ENCODE data around the gene BLACAT1.

Gene BLACAT1

DNA sequence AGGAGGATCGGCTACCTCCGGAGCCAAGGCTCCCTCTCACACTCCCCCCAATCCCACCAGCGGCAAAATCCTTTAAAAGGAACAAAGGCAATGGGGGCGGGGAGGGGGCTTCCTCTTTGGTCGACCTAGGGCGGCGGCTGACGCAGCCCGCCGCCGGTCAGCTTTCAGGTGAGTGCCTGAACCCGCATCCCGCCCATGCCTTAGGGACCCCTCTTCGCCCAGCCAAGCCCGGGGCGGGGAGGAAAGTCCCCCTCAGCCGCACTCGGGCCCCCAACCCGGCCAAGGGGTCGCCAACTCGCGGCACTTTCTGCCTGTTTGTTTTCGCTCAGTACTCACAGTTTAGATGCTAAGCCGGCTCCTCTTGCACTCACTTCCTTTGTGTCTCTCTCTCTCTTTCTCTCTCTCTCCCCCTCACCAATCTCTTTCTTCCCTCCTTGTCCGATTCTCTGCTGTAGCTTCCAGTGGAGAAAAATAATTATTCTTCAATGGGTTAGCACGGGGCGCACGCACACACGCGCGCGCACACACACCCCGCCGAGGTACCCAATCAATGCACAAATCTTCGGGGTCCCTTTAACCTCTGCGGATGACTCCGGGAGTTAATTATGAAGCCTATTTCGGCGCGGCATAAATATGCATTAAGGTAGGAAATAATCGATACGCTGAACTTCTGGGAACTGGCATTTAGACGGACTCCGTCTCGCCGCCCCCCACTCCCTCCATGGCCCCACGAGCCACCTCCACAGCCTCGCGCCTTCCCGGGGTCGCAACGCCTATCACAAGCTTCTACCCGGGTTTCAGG is at the start of gene BLACAT1:
BLACAT1 (minus strand) TSS at position 465 of the 802 bp plus-strand sequence.
- H3K4me3 ChIP-seq (ENCODE audit: low read depth, low read length) = no peak within 1 kb of the TSS
- TF ChIP-seq, protein P1, sequence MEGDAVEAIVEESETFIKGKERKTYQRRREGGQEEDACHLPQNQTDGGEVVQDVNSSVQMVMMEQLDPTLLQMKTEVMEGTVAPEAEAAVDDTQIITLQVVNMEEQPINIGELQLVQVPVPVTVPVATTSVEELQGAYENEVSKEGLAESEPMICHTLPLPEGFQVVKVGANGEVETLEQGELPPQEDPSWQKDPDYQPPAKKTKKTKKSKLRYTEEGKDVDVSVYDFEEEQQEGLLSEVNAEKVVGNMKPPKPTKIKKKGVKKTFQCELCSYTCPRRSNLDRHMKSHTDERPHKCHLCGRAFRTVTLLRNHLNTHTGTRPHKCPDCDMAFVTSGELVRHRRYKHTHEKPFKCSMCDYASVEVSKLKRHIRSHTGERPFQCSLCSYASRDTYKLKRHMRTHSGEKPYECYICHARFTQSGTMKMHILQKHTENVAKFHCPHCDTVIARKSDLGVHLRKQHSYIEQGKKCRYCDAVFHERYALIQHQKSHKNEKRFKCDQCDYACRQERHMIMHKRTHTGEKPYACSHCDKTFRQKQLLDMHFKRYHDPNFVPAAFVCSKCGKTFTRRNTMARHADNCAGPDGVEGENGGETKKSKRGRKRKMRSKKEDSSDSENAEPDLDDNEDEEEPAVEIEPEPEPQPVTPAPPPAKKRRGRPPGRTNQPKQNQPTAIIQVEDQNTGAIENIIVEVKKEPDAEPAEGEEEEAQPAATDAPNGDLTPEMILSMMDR (IDR thresholded peaks at IDR 0.05; ENCODE audit: borderline replicate concordance, insufficient read depth, low read depth, low read length) = no peak

DNA sequence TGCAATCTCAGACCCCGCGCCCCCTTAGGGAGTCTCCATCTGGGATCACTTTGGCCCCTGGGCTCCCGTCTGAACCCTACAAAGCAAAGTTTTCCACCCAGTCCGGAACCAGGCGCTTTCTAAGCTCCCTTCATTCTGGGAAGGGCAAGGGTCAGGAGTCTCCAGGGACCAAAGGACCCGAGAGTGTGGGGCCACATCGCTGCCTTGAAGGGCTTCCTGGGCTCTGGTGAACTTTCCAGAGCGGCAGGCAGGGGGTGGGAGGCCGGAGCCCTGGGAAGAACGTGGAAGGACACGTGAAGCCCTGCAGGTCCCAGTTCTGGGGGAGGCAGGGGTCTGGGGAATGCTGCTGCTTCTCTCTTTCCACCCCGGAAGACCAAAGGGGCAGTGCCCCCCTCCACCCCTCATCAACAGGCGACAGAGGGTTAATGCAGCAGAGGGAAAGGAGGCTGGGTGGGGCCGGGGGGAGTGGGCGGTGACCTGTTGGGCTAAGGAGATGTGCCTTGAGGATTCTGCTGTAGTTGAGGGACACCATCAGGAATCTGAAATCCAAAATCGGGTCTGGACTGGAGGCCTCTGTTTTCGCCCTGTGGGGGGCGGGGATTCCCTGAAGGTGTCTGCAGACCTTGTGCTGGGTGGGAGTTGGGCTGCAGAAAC is 49.4 kb upstream of the BLACAT1 start:
- TF ChIP-seq, protein P1 (IDR thresholded peaks at IDR 0.05; ENCODE audit: borderline replicate concordance, insufficient read depth, low read depth, low read length) = no peak
- H3K4me3 ChIP-seq (ENCODE audit: low read depth, low read length) = no peak overlapping the region

DNA sequence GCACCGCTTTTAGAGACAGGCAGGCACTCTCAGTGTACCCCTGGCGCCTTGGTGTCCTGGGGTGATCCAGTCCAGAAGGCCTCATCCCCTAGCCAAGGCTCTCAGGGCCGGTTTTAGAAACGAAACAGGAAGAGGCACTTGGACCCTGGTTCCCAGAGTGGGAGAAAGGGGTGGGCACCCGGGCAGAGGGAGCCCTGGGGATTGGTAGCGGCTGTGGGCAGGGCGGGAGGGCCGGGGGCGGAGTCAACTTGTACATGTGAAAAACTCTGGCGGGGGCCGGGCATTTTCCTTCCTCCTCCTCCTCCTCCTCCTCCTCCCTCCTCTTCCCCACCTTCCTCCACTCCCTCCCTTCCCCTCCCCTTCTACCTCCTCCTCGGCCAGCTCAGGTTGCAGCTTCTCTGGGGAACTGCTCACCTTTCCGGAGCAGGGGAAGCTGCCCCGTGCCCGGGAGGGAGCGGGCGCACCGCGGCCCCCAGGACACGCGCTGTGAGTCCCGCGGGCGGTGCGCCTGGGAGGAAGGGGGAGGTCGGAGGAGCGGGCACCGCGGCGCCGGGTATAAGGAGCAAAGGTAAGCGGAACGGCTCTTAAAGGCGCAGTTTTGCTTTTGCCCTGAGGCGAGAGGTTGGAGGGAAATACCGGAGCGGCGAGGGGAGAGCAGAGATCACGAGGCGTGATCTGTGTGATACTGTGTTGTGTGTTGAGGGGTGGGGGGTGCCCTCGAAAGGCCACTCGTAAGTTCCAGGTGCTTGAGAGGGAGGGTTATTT is 48.6 kb upstream of the BLACAT1 start, which contains the start of gene CDK18:
CDK18 (plus strand) TSS at position 359 of the 765 bp plus-strand sequence. CDS start 18,499 bp downstream, outside the sequence.
- H3K4me3 ChIP-seq (ENCODE audit: low read depth, low read length) = no peak within 1 kb of the TSS
- TF ChIP-seq, protein P1 (IDR thresholded peaks at IDR 0.05; ENCODE audit: borderline replicate concordance, insufficient read depth, low read depth, low read length) = no peak

DNA sequence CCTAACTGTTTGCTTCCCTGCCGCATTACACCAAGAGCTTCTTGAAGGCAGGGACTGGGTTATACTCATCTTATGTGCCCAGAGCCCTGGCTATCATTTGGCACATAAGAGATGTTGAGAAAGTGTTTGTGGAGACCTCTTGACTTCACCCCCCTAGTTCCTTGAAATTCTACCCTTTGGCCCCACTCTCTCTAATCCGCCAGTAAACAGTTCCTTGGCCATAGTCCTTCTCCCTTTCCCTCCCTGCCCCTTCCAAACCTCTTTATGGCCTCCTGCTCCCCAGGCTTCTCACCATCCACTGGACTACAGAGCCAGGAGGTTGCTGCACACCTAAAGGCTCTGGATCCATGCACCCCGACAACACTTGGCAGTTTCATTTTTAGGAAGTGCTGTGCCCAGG is 47.1 kb upstream of the BLACAT1 start:
- no peak overlapping the region for H3K4me3 ChIP-seq (ENCODE audit: low read depth, low read length)
- TF ChIP-seq, protein P1 (IDR thresholded peaks at IDR 0.05; ENCODE audit: borderline replicate concordance, insufficient read depth, low read depth, low read length) = no peak

DNA sequence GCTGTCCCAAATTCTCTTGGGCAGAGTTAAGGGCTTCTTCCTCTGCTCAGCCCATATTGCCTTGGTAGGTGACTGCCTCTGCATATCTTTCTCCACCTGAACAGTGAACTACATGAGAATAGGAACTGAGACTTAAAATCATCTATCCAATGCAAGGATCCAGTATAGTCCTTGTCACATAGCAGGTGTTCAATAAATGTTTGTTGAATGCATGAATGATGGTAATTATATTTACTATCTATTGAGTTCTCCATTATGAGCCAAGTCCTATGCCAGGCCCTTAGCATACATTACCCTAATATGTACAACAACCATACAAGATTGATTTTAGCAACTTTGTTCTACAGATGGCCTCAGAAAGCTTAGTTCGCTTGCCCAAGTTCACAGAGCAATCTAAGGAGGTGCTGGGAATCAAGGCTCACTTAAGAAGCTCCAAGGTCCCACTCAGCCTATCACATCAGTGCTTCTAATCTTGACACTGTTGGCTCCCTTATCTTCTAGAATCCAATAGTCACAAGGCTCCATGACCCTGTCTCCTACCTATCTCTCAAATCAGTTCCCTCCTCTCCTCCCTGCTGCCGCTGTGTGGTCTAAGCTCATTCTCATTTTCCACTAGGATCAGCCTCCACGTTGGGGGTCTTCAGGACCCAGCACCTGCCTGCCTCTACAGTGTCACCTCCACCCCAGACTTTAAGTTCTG is 46.4 kb upstream of the BLACAT1 start:
- no peak overlapping the region for H3K4me3 ChIP-seq (ENCODE audit: low read depth, low read length)
- TF ChIP-seq, protein P1 (IDR thresholded peaks at IDR 0.05; ENCODE audit: borderline replicate concordance, insufficient read depth, low read depth, low read length) = no peak

All from GM12875 (cell line).